ENCODE results near the gene PARD6A.
A peak's percentile ranks its signal among the peaks of the same experiment; 100 is the strongest.

PARD6A gene

DNA sequence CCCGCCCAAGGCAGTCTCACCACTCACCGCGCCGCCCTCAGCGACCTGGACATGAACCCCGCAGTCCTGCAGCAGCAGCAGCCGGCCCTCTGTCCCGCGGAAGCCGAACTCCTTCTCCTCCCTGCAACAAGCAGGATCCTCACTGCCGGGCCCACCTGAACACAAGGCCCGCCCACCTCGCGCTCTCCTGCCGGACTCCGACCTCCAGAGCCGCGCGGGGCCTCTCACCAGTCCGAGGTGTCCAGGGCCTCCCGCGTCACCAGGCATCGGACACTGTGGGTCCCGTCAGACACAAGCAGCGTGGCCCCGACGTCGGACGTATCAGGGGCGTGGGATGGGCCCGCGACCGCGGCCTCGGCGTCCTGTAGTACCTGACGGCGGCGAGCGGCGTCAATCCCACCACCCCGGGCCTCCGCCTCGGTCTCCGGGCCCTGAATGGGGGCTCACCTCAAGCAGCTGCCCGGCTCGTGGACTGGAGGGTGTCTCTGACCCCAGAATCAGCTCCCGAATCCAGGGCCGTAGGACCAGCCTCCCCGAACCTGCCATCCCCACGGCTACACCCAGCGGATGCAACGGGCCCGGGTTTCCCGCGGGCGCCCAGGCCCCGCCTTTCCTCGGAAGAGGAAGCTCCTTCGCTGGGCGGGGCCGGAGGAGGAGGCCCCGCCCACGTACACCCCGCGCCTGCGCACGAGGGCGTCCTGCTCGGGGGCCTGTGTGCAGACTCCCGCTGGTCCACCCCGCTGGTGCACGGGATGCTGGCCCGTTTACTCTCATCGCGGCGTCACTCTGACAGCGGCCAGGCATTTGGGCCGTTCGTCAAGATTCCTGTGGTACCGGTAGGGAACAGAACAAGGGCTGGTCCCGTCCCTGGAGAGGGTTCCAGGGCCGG, 841 bp upstream of the PARD6A start, which contains the start of gene ACD:
ACD (minus strand) TSS at position 586 of the 889 bp plus-strand sequence; CDS start at position 546, 40 bp downstream.
- peak; percentile 74; the same call in 1 of the 2 replicates for TF ChIP-seq ZFX (IDR thresholded peaks at IDR 0.05)
- TF ChIP-seq, protein P1, sequence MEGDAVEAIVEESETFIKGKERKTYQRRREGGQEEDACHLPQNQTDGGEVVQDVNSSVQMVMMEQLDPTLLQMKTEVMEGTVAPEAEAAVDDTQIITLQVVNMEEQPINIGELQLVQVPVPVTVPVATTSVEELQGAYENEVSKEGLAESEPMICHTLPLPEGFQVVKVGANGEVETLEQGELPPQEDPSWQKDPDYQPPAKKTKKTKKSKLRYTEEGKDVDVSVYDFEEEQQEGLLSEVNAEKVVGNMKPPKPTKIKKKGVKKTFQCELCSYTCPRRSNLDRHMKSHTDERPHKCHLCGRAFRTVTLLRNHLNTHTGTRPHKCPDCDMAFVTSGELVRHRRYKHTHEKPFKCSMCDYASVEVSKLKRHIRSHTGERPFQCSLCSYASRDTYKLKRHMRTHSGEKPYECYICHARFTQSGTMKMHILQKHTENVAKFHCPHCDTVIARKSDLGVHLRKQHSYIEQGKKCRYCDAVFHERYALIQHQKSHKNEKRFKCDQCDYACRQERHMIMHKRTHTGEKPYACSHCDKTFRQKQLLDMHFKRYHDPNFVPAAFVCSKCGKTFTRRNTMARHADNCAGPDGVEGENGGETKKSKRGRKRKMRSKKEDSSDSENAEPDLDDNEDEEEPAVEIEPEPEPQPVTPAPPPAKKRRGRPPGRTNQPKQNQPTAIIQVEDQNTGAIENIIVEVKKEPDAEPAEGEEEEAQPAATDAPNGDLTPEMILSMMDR (conservative IDR thresholded peaks at IDR 0.05) = no peak

GRCh38 chr16:67661101-67661761, 471 bp downstream of the PARD6A start:
- peak overlapping the region; percentile 80 for H3K27ac ChIP-seq

More for the DNA sequence above, 841 bp upstream of the PARD6A start, which contains the start of gene ACD:
- H3K27ac ChIP-seq = peak within 1 kb of the TSS; percentile 80

DNA sequence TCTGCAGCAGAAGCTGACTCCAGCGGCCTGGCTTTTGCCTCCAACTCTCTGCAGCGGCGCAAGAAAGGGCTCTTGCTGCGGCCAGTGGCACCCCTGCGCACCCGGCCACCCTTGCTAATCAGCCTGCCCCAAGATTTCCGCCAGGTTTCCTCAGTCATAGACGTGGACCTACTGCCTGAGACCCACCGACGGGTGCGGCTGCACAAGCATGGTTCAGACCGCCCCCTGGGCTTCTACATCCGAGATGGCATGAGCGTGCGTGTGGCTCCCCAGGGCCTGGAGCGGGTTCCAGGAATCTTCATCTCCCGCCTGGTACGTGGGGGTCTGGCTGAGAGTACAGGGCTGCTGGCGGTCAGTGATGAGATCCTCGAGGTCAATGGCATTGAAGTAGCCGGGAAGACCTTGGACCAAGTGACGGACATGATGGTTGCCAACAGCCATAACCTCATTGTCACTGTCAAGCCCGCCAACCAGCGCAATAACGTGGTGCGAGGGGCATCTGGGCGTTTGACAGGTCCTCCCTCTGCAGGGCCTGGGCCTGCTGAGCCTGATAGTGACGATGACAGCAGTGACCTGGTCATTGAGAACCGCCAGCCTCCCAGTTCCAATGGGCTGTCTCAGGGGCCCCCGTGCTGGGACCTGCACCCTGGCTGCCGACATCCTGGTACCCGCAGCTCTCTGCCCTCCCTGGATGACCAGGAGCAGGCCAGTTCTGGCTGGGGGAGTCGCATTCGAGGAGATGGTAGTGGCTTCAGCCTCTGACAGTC, 1.3 kb downstream of the PARD6A start:
- TF ChIP-seq, protein P1 (conservative IDR thresholded peaks at IDR 0.05) = no peak
- no peak for TF ChIP-seq ZFX (IDR thresholded peaks at IDR 0.05)
- peak overlapping the region; percentile 80; the same call in 1 of the 2 replicates for H3K27ac ChIP-seq

More at GRCh38 chr16:67661101-67661761, 471 bp downstream of the PARD6A start:
- TF ChIP-seq, protein P1 (conservative IDR thresholded peaks at IDR 0.05) = no peak
- no peak for TF ChIP-seq ZFX (IDR thresholded peaks at IDR 0.05)

DNA sequence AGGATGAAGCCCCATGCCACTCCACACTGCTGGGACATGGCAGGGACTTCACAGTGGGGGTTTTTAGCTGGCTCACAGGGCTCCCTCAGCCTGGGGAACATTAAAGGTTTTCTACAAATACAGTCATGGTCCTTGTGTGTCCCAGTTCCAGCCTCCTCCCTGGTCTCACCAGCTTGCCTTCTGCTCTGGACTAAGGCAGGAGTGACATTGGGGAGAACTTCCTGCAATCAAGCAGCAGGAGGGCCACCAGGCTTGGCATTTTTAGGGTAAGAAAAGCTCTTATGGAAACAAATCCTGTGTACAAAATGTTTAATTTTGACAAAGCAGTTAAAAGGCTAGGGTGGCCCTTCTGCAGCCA, 1.9 kb downstream of the PARD6A start:
- no peak overlapping the region for H3K27ac ChIP-seq
- TF ChIP-seq ZFX (IDR thresholded peaks at IDR 0.05) = no peak
- TF ChIP-seq, protein P1 (conservative IDR thresholded peaks at IDR 0.05) = no peak

GRCh38 chr16:67663151-67663876, 2.6 kb downstream of the PARD6A start:
- H3K27ac ChIP-seq = no peak overlapping the region
- no peak for TF ChIP-seq ZFX (IDR thresholded peaks at IDR 0.05)
- TF ChIP-seq, protein P1 (conservative IDR thresholded peaks at IDR 0.05) = peak; percentile 37; the same call in 1 of the 2 replicates

- H3K27ac ChIP-seq = no peak overlapping the region
- TF ChIP-seq, protein P1 (conservative IDR thresholded peaks at IDR 0.05) = peak; percentile 22; the same call in 1 of the 2 replicates
- no peak for TF ChIP-seq ZFX (IDR thresholded peaks at IDR 0.05)
Measured at GRCh38 chr16:67663877-67664222, 3.1 kb downstream of the PARD6A start.

Measured in C4-2B (cell line).